ENCODE measurements around the gene CELSR1.

Gene CELSR1

DNA sequence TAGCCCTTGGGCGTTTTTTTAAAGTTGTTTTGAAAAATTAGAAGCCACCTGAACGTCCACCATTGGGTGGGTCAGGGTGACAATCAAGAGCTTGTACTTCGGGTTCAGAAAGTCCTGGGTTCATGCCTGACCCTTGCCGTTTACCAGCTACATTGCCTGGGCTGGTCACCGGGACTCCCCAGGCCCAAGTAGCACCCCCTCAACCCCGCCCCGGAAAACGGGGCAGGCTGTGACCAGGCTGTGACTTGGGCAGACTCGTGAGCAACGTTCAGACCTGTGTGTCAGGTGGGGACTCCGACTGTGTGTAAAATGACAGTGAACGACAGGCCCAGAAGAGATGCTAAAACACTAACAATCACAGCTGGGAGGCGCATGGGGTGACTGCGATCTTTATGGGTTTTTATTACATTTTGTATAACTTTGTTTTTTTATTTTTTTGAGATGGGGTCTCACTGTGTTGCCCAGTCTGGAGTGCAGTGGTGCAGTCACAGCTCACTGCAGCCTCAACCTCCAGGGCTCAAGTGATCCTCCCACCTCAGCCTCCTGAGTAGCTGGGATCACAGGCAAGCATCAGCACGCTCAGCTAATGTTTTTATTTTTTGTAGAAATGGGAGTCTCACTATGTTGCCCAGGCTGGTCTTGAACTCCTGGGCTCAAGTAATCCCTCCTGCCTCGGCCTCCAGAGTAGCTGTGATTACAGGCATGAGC, 145.1 kb downstream of the CELSR1 start:
- no peak overlapping the region for H3K4me3 ChIP-seq (ENCODE audit: low read depth, low read length)
- TF ChIP-seq, protein P1, sequence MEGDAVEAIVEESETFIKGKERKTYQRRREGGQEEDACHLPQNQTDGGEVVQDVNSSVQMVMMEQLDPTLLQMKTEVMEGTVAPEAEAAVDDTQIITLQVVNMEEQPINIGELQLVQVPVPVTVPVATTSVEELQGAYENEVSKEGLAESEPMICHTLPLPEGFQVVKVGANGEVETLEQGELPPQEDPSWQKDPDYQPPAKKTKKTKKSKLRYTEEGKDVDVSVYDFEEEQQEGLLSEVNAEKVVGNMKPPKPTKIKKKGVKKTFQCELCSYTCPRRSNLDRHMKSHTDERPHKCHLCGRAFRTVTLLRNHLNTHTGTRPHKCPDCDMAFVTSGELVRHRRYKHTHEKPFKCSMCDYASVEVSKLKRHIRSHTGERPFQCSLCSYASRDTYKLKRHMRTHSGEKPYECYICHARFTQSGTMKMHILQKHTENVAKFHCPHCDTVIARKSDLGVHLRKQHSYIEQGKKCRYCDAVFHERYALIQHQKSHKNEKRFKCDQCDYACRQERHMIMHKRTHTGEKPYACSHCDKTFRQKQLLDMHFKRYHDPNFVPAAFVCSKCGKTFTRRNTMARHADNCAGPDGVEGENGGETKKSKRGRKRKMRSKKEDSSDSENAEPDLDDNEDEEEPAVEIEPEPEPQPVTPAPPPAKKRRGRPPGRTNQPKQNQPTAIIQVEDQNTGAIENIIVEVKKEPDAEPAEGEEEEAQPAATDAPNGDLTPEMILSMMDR (IDR thresholded peaks at IDR 0.05; ENCODE audit: borderline replicate concordance, insufficient read depth, low read depth, low read length), result no peak

DNA sequence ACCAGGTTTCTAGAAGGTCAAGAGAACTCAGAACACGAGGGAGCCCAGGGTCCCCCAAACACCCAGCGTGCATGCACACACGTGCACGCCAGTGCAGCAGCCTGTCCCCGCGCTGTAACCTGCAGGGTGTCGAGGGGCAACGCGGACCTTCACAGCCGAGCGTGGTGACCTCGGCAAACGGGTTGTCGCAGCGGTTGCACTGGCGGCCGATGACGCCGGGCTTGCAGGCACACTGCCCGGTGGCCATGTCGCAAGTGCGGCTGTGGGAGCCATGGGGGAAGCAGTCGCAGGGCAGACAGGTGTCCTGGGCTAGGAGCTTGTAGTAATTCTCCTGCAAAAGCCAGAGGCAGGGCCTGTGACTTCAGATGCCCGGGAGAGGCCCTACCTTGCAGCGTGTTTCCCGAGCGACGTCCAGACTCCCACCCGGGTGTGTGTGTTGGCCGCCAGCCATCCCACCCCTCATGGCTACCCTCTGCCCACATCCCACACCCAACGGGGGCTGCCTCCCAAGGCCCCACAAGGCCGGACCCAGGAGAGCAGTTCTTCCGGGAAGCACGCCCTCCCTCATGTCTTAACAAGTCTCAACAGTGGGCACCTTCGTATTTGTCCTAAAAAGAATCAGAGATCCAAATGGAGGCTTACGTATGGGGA, 145.8 kb downstream of the CELSR1 start:
- no peak overlapping the region for H3K4me3 ChIP-seq (ENCODE audit: low read depth, low read length)
- TF ChIP-seq, protein P1 (IDR thresholded peaks at IDR 0.05; ENCODE audit: borderline replicate concordance, insufficient read depth, low read depth, low read length), result no peak

DNA sequence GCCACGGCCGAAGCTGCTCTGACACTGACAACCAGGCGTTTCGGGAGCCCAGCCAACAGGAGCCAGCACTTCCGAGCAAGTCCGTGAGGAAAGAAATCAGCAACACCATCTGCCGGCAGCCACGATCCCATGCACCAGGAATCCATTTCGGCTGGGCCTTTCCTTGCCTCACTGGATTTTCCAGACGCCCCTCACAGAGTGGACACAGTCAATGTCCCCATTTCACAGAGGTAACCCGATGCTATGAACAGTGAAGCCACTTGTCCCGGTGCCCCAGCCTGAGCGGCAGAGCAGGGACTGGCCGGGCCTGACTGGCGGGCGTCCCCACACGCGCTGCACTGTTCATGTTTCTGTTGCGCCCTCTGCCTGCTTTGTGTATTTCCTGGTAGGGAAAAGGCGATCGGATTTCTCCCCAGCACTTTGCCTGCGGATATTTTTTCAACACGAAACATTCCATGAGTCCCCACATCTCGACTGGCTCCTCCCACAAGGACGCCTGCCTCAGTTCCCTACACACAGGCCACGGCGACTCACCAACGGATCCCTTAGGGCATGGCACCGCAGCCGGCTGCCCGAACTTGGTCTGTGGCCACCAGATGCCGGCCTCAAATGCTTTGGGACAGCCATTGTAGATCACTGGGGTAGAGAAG, 146.6 kb downstream of the CELSR1 start:
- H3K4me3 ChIP-seq (ENCODE audit: low read depth, low read length), result no peak overlapping the region
- TF ChIP-seq, protein P1 (IDR thresholded peaks at IDR 0.05; ENCODE audit: borderline replicate concordance, insufficient read depth, low read depth, low read length), result no peak

DNA sequence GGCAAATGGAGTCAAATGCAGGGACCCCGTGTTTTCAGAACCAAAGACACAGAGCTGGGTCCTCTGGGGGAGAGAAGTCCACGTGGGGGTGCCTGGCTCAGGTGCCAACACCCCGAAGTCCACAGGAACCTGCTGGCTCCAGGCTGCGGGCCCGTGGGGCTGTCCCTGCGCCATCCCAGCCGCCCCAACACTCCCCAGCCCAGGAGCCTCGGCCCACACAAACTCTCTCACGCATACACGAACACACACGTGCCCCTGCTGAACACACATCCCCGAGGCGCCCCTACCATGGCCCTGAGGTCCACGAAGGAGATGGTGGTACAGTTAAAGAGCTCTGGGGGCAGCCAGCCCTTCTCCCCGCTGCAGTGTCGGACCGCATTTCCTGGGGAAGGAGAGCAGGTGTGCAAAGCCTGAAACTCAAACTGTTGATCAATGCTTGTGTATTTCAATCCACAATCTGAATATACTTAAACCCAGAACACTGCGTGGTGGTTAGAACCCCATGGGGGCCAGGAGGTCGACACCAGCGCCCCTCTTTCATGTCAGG, 147.2 kb downstream of the CELSR1 start:
- no peak overlapping the region for H3K4me3 ChIP-seq (ENCODE audit: low read depth, low read length)
- TF ChIP-seq, protein P1 (IDR thresholded peaks at IDR 0.05; ENCODE audit: borderline replicate concordance, insufficient read depth, low read depth, low read length), result no peak

DNA sequence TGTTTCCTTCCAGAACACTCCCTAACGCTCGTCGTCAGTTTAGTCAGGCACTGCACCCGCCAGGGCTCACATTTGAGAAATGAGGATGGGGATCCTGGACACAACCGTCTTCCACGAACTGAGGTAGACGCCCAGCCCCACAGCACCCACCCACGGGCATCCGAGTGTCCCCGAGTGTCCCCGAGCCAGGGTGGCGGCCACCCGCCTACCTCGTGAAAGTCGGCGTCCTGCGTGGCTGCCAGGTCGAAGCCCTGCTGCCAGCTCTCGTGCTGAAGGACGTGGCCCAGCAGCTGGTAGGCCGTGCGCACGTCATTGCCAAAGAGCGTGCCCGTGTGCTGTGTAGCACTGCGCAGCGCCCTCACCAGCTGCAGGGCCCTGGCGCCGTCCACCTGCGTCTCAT, 148.3 kb downstream of the CELSR1 start:
- TF ChIP-seq, protein P1 (IDR thresholded peaks at IDR 0.05; ENCODE audit: borderline replicate concordance, insufficient read depth, low read depth, low read length), result no peak
- no peak overlapping the region for H3K4me3 ChIP-seq (ENCODE audit: low read depth, low read length)

- TF ChIP-seq, protein P1 (IDR thresholded peaks at IDR 0.05; ENCODE audit: borderline replicate concordance, insufficient read depth, low read depth, low read length), result no peak
- no peak overlapping the region for H3K4me3 ChIP-seq (ENCODE audit: low read depth, low read length)
Observed at GRCh38 chr22:46388647-46389046, 148.8 kb downstream of the CELSR1 start.
